COLO668 (cell line): ENCODE results near the gene FMN1.

Experiments used
- DNase-seq: peaks from one replicate; lab custom pipeline; 2025; ENCODE audit not compliant: unreplicated experiment; lab: John Stamatoyannopoulos, UW

The FMN1 gene

DNA sequence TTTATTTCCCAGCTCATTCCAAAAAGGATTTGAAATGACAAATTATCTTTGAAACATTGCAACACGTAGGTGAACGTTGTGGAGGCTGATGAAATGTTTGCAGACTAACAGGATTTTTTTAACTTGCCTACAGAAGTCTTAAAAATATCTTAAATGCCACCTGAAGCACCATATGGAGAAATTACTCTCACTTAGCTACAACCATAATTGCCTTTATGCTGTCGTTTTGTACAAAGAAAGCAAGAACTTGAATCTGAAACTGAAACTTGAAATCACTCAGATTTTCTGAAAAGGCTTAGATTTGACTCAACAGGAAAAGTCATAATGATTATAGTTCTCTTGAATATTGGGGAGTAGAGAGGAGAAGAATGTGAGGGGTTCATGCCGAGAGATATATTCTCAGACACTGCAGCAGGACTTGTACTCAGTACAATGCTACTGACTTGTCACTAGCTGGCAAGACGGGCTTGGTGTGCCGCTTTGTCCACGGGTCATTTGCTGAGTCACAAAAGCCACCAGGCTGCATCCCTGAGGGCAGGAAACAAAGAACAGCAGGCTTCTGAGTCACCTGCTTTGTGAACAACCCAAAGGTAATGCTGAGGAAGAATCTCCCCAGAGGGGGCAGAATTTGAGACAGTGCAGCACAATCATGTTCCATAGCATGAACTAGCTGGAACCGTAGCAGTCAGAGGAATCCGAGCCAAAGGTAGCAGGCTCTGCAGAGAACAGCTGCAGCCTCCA, 7.1 kb upstream of the FMN1 start:
- peak; percentile 86 for DNase-seq

DNA sequence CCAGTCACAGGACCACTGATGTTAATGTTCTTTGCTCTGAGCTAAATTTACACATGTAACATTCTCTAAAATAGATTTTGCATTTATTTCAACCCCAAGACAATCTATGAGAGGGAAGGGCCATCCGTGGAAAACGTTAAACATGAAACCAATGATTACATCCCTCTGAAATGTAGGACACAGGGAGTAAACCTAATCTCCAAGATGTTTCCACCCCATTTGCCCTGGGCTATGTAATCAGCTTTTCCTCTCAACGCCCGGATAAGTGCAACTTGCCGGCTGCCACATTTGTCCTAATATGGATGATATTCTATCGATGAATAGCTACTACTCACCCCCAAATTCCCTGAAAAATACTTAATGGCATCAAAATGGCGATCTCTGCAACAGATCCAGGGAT, 6.4 kb upstream of the FMN1 start:
- no peak for DNase-seq

DNA sequence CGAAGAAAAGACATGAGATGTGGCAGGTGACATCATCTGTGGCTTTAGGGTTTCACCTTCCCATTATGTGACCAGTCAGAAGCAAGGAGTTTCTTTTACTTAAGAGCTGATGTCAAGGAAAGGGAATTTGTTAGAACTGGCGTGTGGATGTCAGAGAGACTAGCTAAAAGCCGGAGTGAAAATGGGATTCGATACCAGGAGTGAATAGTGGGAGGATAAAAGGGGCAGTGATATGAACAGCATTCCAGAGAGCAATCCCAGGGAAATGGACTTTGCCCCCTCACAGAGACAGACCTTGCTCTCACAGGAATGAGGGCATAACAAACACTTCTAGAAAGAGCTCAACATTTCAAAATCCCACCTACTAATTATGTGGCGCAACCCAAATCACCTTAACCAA, 5.9 kb upstream of the FMN1 start:
- peak; percentile 30 for DNase-seq

DNA sequence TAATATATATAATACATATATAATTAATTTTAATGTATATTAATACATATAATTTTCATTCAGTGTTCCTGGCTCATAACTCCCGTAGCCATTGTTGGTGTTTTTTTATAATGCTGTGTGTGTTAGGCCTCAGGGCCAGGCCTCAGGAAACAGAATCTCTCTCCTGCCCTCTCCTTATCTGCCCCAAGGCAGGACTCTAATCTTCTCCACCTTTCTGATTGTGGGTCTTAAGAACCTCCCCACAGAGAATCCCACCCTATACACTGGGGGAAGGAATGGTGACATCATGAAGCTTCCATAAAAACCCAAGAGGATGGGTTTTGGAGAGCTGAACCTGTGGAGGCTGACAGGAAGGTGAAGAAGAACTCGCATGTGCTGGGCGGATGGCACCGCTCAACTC, 4.0 kb upstream of the FMN1 start:
- no peak for DNase-seq

DNA sequence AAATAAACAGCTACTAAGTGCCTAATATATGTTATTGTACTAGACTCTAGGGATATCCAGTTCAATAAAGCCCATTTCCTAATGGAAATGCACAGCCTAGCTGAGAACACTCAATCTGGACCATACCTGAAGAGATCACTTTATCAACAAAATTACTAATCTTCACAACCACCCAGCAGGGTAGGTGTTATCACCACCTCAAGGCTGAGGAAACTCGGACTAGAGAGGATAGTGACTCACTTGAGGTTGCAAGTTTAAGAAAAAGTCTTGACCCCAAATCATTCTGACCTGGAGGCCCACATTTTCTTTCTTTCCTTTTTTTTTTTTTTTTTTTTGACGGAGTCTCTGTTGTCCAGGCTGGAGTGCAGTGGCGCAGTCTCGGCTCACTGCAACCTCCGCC, 3.1 kb upstream of the FMN1 start:
- no peak for DNase-seq

DNA sequence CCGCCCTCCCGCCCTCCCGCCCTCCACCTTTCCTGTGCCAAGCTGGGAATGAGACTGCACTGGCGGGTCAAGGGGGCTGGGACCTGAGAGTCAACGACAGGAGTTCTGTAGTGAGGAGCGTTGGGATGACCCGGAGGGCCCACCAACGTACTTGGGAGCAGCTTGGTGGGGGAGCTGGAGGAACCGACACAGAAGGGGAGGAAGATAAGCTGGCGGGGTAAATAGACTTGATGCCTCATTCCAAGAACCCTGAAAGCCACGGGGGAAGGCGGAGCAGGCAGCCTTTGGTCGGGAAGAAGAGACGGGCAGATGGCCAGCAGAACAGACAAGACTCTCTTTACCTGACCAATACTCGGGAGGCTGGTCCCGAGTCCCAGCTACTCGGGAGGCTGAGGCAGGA, 277 bp downstream of the FMN1 start:
- DNase-seq, result no peak

DNA sequence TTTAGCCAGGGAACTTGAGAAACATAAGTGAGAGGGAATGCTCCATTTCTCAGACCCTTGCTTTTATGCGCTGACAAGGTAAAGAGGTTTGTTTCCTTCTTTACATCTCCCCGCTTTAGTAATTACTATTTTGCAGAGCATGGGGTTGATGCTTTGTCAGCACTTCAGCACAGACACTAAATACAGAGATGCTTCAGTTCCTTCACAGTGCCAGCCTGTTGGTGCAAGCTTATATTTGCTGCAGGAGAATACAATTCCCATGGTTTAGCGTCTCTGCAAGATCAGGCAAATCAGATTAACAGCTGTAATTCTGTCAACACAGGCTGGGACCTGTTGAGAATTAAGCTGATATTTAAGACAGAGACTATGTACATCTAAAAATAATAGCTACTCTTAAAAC, 2.9 kb downstream of the FMN1 start:
- no peak for DNase-seq

DNA sequence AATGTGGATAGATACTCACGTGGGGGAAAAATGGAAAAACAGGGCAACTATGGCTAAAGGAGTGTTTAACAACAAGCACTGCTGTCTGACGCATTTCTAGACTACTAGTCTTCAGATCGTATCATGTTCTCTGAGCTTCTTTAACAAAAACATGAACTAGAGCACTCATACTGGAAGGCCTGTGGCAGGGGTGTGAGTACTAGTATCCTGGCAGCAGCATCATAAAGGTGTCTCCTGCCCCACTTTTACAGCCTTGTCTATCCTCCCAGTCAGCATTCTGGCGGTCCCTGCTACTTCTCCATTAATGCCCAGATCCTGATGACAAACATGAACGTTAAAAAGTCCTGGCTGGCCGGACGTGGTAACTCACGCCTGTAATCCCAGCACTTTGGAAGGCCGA, 4.0 kb downstream of the FMN1 start:
- no peak for DNase-seq

DNA sequence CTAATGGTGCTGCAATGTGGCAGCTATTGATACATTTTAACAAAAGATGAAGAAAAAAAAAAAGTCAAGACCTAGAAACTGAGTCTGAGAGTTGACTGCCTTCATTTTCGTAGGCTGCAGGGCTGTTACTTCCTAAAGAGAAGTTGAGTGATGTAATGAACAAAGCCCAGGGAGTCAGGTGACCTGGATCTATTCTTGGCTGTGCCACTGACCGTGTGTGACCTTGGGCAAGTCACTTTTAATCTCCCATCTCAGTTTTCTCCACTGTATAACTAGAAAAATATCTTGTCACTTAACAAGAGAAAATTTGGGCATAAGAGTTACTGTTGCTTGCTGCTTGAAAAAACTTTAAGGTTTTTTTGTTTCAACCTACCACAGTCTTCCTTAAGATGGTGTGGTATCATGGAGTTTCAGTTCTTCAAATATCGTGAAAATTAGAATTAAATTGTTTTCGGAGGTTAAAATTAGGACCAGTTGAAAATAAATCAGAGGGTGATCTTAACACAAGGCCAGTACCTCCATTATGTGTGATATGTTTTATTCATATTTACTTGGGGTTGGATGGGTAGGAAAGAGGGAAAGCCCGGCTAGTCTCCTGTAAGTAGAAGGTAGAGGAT, 5.8 kb downstream of the FMN1 start:
- DNase-seq, result no peak

DNA sequence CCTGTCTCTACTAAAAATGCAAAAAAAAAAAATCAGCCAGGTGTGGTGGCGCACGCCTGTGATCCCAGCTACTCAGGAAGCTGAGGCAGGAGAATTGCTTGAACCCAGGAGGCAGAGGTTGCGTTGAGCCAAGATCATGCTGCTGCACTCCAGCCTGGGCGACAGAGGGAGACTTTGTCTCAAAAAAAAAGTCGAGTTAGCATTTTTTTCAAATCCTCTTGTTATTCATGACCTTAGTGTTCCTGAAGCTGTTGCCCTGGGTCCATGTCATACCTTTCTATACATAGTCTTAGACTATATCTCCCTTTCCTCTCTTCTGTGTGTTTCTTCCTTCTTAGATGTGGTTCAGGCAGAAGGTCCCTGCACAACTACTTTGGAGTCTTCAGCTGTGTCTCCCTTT, 6.4 kb downstream of the FMN1 start:
- DNase-seq, result no peak

DNA sequence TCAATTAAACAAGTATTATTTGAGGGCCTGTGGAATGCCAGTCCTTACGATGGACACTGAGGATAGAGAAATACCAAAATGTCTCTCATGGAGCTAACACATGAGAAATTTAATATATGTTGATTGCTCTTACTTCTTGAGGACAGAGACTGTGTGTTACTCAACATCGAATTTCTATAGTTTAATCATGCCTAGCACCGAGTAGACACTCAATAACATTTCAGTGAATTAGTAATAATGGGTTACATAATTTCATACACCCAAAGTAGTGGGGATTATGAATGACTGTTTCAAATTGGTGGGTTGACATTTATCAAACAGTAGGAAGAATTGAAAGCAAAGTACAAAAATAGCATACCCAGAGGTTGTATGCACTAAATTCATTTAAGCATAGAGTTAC, 11.2 kb downstream of the FMN1 start:
- no peak for DNase-seq

DNA sequence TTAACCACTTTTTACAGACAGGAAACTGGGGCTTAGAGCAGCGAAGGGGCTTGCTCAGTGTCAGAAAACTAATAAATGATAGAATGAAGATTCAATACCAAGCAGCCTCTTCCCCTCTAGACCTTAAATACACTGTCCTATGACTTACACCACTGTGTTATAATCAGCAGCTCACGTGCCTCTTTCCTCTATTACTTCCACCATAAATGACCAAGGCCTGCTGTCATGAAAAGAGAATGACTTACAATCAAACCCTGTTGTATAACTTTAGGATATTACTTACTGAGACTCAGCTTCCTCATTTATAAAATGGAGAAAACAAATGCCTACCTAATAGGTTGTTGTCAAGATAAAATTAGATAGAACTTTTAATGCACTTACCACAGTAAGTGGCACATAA, 11.6 kb downstream of the FMN1 start:
- no peak for DNase-seq

DNA sequence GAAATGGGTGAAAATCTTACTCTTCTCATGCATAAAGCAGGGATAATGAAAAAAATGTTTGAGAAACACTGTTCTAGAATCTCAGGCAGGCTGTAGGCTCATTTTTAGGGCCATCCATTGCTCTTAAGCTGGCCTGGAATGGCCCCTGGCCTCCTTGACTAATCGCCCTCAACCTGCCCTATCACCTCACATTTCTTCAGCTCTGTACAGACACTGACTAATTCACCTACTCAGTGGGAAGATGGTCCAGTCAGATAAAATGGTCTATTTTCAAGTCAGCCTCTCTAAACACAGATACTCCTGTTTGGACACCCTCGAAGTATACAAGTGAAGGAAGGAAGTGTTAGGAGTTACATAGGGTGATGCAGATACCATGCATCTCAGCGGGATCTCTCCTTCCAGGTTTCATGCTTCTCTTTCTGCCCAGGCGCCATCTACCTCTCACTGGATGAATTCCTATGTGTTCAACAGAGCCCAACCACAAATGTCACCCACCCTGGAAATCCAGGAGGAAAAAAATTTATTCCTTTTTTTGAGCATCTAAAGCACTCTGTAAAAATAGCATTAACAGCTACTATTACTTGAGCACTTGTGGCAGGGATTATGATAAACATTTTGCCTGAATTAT, 12.1 kb downstream of the FMN1 start:
- DNase-seq, result no peak

DNA sequence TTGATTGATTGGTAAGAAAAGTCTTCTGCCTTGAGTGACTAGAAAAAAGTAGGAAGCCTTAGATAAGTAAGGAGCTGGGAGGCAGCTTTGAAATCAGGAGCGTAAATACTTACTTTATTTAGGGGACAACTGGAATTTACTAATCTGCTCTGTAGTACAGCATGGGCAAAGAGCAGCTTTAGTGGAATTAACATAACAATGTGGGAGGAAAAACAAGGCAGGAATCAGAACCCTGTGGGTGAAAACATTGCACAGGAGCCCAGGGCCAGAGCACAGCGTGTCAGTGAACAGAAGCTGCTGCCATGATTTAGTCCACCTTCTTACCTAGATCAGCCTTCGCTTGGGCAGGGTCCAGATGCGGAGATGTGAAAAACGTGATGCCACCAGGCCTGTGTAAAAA, 14.6 kb downstream of the FMN1 start:
- DNase-seq, result no peak

DNA sequence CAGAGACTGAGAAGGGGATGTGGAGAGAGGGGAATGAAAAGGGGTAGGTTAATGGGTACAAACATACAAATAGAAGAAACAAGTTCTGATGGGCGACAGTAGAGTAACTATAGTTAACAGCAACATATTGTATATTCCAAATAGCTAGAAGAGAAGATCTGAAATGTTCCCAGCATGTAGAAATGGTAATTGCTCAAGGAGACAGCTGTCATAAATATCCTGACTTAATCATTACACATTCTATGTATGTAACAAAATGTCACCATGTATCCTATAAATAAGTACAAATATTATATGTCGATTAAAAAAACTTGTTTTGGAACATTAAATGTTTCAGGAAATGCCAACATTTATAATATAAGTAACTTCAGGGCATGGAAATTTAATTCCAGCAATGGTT, 23.3 kb downstream of the FMN1 start:
- no peak for DNase-seq

DNA sequence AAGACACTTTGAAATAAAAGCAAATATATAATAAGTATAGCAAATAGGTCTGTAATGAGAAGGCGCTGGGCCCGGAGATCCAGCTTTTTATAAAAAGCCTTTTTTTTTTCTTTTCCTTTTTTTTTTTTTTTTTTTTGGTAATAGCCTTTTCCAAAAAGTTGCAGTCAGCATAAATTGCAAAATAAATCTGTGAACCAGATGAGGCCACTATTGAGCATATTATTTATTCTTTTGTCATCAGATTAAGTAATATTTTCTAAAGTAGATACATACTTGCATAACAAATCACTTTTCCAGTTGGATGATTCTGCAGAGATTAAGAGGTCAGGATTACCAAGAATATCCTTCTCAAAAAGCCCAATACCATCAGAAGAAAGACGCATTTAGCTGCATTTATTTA, 24.9 kb downstream of the FMN1 start:
- no peak for DNase-seq

DNA sequence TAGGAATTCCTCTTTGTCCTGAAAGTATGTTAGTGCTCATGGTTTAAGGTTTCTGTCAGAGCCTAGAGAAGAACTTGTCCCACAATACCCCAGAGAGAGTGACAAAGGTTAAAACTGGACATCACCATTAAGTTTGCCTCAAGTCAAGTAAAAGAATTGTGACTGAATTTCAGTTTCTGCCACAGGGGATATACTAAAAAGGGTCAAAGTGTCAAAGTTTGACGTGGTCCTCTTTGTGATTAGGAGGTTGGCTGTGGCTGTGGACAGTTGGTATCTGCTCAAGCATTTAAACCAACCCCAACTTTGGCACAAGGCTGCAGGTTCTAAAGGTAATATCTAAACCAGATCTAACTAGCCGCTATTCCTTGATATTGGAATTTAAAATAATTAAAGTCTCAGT, 26.1 kb downstream of the FMN1 start:
- DNase-seq, result no peak

DNA sequence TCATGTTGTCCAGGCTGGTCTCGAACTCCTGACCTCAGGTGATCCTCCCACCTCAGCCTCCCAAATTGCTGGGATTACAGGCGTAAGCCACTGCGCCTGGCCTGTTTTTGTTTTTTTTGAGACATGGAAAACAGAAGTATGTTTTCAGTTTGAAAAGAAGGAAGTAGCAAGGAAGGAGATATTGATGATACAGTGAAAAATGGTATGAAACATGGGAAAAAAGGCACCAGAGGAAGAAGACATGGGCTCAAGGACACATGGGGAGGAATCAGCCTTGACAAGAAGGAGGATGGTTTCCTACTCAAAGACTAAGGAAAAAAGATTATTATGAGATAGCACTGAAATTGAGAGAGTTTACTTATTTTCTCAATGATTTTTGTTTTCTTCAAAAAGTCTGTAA, 30.7 kb downstream of the FMN1 start:
- no peak for DNase-seq

DNA sequence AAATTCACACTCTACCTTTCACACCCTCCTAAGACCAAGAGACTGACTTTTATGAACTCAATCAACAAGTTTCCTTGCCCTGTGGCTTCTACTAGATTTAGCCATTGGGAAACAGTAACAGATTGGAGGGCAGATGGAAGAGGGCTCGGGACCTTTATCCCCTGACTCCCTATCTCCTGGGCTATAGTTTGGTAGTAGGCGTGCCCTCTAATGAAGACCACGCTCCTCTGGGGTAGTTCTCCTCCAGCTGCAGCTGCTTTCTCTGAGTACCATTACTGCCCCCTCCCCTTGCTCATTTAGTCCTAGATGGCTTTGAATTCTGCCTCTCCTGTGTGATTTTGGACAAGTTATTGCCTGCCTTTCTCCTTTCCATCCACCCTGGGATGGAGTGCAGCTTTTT, 33.3 kb downstream of the FMN1 start:
- no peak for DNase-seq

DNA sequence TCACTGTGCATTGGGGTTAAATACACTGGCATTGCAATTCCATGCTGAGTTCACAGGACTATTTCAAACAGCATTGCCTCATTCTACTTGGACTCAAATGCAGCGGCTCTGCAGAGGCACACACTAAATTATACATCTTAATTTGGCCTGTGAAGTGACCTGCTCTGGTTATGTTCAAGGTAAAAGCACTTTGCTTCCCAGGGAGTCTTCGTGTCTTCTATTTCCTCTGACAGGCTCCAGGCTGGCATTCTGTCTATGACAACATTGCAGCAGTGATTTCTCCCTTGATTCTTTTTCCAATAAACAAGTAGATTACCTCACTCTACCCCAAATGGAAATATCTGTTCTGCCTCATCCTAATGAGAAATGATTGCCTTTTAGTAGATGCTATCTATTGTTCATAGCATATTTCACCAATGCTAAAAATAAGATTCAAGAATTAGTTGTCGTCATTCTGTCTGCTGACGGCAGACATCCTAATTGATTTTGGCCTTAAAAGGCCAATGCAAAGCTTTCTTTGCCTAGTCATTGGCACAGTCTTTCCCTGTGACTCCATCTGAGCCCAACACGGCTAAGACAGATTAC, 33.8 kb downstream of the FMN1 start:
- DNase-seq, result no peak

DNA sequence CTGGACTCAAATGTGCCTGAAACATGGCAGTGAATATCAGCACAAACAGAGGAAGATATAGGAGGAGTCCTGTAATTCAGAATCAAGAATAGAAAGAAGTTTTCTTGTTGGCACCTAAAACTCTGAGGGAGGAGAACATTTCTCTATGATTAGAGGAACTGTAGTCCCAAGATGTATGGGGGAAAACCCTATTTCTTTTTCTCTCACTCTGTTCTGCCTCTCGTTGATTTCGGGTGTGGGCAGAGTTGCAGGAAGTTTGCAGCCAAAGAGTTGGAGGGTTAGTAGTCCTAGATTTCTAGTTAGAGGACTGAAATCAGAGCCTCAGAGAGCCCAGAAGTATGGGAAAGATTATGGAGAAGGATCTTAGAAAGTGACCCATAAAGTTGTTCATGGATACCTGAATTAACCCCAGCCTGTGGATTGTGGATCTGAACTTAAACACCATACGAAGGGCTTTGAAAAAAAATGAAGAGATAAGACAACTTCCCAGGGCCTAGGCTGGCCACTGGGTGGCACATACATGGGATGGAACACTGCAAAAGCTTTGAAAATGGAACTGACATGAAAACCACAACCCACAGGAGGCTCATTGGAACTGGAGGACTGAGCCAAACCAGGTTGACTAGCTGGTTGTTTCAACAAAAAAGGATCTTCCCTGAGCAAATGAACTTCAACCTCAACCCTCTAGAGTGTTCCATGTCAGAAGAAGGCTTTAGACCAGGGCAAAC, 34.6 kb downstream of the FMN1 start:
- DNase-seq, result no peak

DNA sequence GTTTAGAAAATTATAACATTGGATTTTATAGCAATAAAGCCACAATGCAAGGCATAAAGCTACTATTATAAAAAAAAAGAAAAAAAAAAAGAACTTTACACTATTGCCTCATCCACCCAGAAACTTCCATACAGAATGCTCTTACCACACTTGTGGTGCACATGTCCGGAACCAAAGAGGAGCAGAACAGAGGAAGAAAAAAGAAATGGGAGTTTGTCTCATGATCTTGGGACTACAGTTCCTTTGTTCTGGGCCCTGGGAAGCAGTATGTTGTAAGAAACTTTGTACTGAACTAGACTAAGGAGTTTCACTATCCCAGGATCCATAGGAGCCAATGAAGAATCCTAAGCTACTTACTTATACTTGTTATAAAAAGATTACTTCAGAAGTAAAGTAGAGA, 36.1 kb downstream of the FMN1 start:
- no peak for DNase-seq
